Measurements from ENCODE around the gene DHDH.

The DHDH gene

GRCh38 chr19:48994035-48994386 is 60.5 kb downstream of the DHDH start:
- H3K4me3 ChIP-seq (replicated peaks; ENCODE audit: low read depth, low read length) = peak overlapping the region; percentile 87
- no peak for TF ChIP-seq CTCF (IDR thresholded peaks at IDR 0.05; ENCODE audit: low read depth, low read length, missing control alignments)
- no peak for DNase-seq (ENCODE audit: extremely low read depth, low read depth)

All from HFF-Myc (cell line).